Activated B cell treated with CpG ODN at 0.5 μM for 24 hours (primary cell): ENCODE results near the gene ACP3. TPM values are rescaled to one million over a fixed set of nuclear protein-coding genes. Genes with fewer than 3 reads are reported as not detected.

Experiments used
- ATAC-seq: fragments of 200-7000 bp; cut with Tn5 transposase; one replicate; pipeline ENCODE4 v1.10.0; 2021; ENCODE audit warnings: low read depth, mild to moderate bottlenecking, moderate library complexity
- CTCF ChIA-PET: fragments of 350-600 bp; sonication (Branson Sonifier 250); formaldehyde crosslinking; loops from one replicate; lab custom pipeline; 2021; ENCODE audit warnings: antibody characterized with exemption; lab: Charles Lee
- POLR2A ChIA-PET: fragments of 350-600 bp; sonication (Branson Sonifier 250); formaldehyde crosslinking; loops from one replicate; lab custom pipeline; 2021; ENCODE audit warnings: antibody characterized with exemption; lab: Charles Lee
- DNase-seq: peaks from one replicate; pipeline ENCODE4 v3.0.0; 2022
- H3K27ac Mint-ChIP-seq: one replicate; pipeline ENCODE4 v1.8.0; 2020; ENCODE audit warnings: mixed read lengths
- H3K27me3 Mint-ChIP-seq: one replicate; pipeline ENCODE4 v1.8.0; 2021; ENCODE audit warnings: mixed read lengths
- H3K36me3 Mint-ChIP-seq: one replicate; pipeline ENCODE4 v1.8.0; 2021; ENCODE audit warnings: low read depth, mixed read lengths
- H3K4me1 Mint-ChIP-seq: one replicate; pipeline ENCODE4 v1.8.0; 2021; ENCODE audit warnings: mixed read lengths
- H3K4me3 Mint-ChIP-seq: one replicate; pipeline ENCODE4 v1.8.0; 2020; ENCODE audit warnings: mild to moderate bottlenecking, mixed read lengths
- H3K9me3 Mint-ChIP-seq: one replicate; pipeline ENCODE4 v1.8.0; 2020; ENCODE audit warnings: mixed read lengths
- CTCF ChIP-seq: fragments of 200-600 bp; IDR thresholded peaks from one replicate; pipeline ENCODE4 v1.8.0; 2022; ENCODE audit warnings: antibody characterized with exemption, mild to moderate bottlenecking
- intact Hi-C: fragments of 100-400 bp; cut with micrococcal nuclease; formaldehyde crosslinking; loops from one replicate; pipeline ENCODE4 v1.15.1; 2024
- total RNA-seq: library from RNA; stranded (reverse); gene quantifications from 2 replicates; pipeline ENCODE4 v1.2.3, GENCODE V29; 2022

Gene ACP3
- total RNA-seq, 1 donor from 2014 or later, result 0.84 TPM

DNA sequence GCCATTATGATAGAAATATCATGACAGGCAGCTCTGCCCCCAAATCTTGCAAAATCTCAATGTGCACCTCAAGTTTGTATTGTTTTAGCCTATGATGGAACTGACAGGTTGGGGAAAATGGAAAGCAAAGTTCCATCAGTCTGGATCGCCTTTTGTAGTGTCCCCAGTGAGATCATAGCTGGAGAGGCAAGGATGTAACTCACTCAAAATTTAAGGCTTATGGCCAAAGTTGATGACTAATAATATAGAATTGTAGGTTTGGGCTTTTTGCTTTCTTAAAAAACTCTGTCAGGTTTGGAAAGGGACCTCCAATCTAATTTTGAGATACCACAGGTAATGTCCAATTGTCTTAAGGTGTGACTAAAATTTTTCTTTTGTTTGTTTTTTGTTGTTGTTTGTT is 1.4 kb upstream of the ACP3 start:
- intact Hi-C loops, result no loop called here
- Mint-ChIP-seq H3K27ac (no peak overlapping the region), H3K4me3 (no peak overlapping the region), H3K4me1 (peaks cover 9% of the 10 kb centered on the region), H3K27me3 (no peaks in the 10 kb centered on the region), H3K36me3 (no peaks in the 10 kb centered on the region), H3K9me3 (peaks cover 3% of the 10 kb centered on the region)
- TF ChIP-seq CTCF, result no peak
- DNase-seq (no peak), ATAC-seq (no peak)
- ChIA-PET POLR2A (no interaction called here), CTCF (no interaction called here)

- POLR2A ChIA-PET, result no interaction called here
- Mint-ChIP-seq H3K27me3 (peaks cover 5% of the 10 kb centered on the region), H3K4me3 (no peak overlapping the region), H3K36me3 (no peaks in the 10 kb centered on the region), H3K9me3 (peaks cover 3% of the 10 kb centered on the region), H3K27ac (no peak overlapping the region), H3K4me1 (peaks cover 9% of the 10 kb centered on the region)
- no peak for DNase-seq
- ATAC-seq, result no peak
- intact Hi-C loops, result no loop called here
- TF ChIP-seq CTCF, result no peak
- CTCF ChIA-PET, result no interaction called here
These were observed 1.2 kb downstream of the ACP3 start for GRCh38 chr3:132318451-132318850.

- Mint-ChIP-seq H3K36me3 (no peaks in the 10 kb centered on the region), H3K4me1 (peaks cover 16% of the 10 kb centered on the region), H3K4me3 (no peak overlapping the region), H3K9me3 (no peaks in the 10 kb centered on the region), H3K27me3 (peaks cover 5% of the 10 kb centered on the region), H3K27ac (no peak overlapping the region)
- ChIA-PET CTCF (no interaction called here), POLR2A (no interaction called here)
- no peak for ATAC-seq
- intact Hi-C loops, result no loop called here
- no peak for TF ChIP-seq CTCF
- no peak for DNase-seq
These were observed 4.1 kb downstream of the ACP3 start for GRCh38 chr3:132321304-132321703.

DNA sequence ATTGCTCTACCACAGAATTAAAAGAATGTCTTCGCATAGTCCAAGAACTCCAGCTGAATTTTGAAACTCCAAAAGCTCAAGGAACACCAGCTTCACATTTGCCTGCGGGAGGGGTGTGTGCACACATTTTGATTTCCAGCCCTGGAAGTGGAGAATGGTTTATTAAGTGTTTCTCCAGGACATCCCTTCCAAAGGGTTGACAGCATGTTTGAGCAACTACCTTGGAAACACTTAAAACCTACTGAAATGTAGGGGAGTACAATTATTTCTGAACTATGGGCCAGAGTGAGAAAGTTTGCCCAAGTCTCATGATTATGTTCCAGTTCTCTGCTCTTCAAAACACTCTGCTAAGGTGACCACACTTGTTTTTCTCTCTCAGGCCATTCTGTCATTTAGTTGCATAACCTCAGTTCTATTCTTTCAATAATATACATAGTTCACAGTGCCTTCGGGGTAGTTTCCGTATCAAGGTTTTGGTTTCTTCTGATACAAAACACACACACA is 7.9 kb downstream of the ACP3 start:
- no peaks in the 10 kb centered on the region for H3K36me3 Mint-ChIP-seq
- intact Hi-C loops, result no loop called here
- H3K9me3 Mint-ChIP-seq, result no peaks in the 10 kb centered on the region
- CTCF ChIA-PET, result no interaction called here
- H3K4me1 Mint-ChIP-seq, result peaks cover 7% of the 10 kb centered on the region
- TF ChIP-seq CTCF, result no peak
- ATAC-seq, result no peak
- no peak overlapping the region for H3K4me3 Mint-ChIP-seq
- POLR2A ChIA-PET, result no interaction called here
- DNase-seq, result no peak
- H3K27me3 Mint-ChIP-seq, result peaks cover 5% of the 10 kb centered on the region
- no peak overlapping the region for H3K27ac Mint-ChIP-seq

GRCh38 chr3:132325634-132326033 is 8.4 kb downstream of the ACP3 start:
- intact Hi-C loops, result no loop called here
- no peaks in the 10 kb centered on the region for H3K9me3 Mint-ChIP-seq

More at GRCh38 chr3:132325634-132326033, 8.4 kb downstream of the ACP3 start:
- Mint-ChIP-seq H3K4me3 (no peak overlapping the region), H3K27ac (no peak overlapping the region), H3K36me3 (no peaks in the 10 kb centered on the region), H3K27me3 (peaks cover 5% of the 10 kb centered on the region), H3K4me1 (peaks cover 7% of the 10 kb centered on the region)
- ChIA-PET CTCF (no interaction called here), POLR2A (no interaction called here)
- TF ChIP-seq CTCF, result no peak
- DNase-seq, result no peak
- ATAC-seq, result no peak
